Stimulated activated naive CD8-positive, alpha-beta T cell treated with anti-CD3 and anti-CD28 coated beads, Interleukin-15, Interleukin-2, amounts not matched to agents 100 ng/mL and 50 ng/mL, for 24 hours (primary cell): ENCODE data around the gene LUZP1.

Source experiments
- H3K27ac Mint-ChIP-seq: one replicate; pipeline ENCODE4 v1.8.0; 2021; ENCODE audit warnings: mild to moderate bottlenecking, mixed read lengths
- H3K27me3 Mint-ChIP-seq: one replicate; pipeline ENCODE4 v1.8.0; 2021; ENCODE audit warnings: mixed read lengths
- H3K36me3 Mint-ChIP-seq: one replicate; pipeline ENCODE4 v1.8.0; 2021; ENCODE audit warnings: low read depth, mixed read lengths
- H3K4me1 Mint-ChIP-seq: one replicate; pipeline ENCODE4 v1.8.0; 2021; ENCODE audit warnings: low read depth, mixed read lengths
- H3K4me3 Mint-ChIP-seq: one replicate; pipeline ENCODE4 v1.8.0; 2021; ENCODE audit warnings: mild to moderate bottlenecking, mixed read lengths
- H3K9me3 Mint-ChIP-seq: one replicate; pipeline ENCODE4 v1.8.0; 2021; ENCODE audit warnings: mixed read lengths

The LUZP1 gene

GRCh38 chr1:23035823-23036452, 132.7 kb downstream of the LUZP1 start:
- Mint-ChIP-seq H3K4me3 (no peak overlapping the region), H3K27ac (no peak overlapping the region), H3K27me3 (no peaks in the 10 kb centered on the region), H3K4me1 (peaks cover 28% of the 10 kb centered on the region), H3K9me3 (no peaks in the 10 kb centered on the region), H3K36me3 (peaks cover 31% of the 10 kb centered on the region)
